Measurements from ENCODE around the gene PROK2. TPM values are rescaled to one million over a fixed set of nuclear protein-coding genes. Genes with fewer than 3 reads are reported as not detected.

PROK2 gene
- total and polyA plus RNA-seq, 10 of the 15 experiments (the other 5 are each of a cell fraction or from before 2014, with no cell fraction given) = not detected

DNA sequence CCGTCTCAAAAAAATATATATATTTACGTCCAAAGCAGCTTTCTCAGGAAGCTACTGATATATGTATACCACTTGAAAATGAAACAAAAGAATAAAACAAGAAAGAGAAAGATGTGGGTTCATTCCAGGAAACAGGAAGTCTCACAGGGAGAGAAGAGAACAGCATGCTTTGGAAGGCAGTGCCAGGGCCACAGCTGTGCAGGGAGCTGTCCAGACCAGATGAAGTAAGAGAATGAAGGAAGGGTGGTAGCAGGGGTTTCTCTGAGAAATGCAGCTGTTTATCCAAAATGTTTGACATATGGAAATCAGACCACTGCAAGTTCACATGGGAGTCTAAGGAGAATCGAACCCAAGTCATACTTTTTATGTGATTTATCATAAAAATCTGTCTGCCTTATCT lies 40.2 kb downstream of the PROK2 start (continued):
- TF ChIP-seq GATAD2B (conservative IDR thresholded peaks at IDR 0.05; ENCODE audit: low read depth) (no peak), HCFC1 (IDR thresholded peaks at IDR 0.05; ENCODE audit: low read length) (no peak)

DNA sequence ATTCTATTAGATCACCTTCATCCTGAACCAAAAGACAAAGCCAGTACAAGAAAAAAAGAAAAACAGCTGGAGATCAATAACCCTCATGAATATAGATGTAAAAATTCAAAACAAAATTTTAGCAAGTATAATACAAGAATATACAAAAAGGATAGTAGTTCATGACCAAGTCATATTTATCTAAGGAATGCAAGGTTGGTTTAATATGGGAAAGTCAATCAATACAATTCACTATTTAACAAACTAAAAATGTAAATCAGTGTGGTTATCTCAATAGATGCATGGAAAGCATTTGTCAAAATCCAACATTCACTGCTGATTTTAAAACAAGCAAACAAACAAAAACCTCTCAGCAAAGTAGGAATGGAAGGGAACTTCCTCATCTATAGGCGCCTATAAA lies 42.3 kb downstream of the PROK2 start:
- H4K20me1 ChIP-seq (ENCODE audit: control insufficient read depth, insufficient read depth) = no peaks in the 10 kb centered on the region
- H3K27me3 ChIP-seq (replicated peaks in 1 of 2; ENCODE audit: control insufficient read depth in 2 of 2, insufficient read depth in 2 of 2, low read length in 1 of 2) = peaks cover 0 to 4% of the 10 kb centered on the region in 2 experiments; a peak in 2 of 4 replicates
- H3K9ac ChIP-seq (ENCODE audit: control insufficient read depth, insufficient read depth, low read length) = no peak overlapping the region
- H2AFZ ChIP-seq (ENCODE audit: control insufficient read depth, low read depth, low read length) = no peak overlapping the region
- peaks cover 1% of the 10 kb centered on the region; the same call in 2 of the 3 replicates for H3K9me3 ChIP-seq (replicated peaks; ENCODE audit: control insufficient read depth, insufficient read depth, low read length)
- TF ChIP-seq TARDBP (IDR thresholded peaks at IDR 0.05; ENCODE audit: borderline replicate concordance) (no peak), KAT2A (conservative IDR thresholded peaks at IDR 0.05; ENCODE audit: control insufficient read depth, low read depth, low read length) (no peak), CHD2 (IDR thresholded peaks at IDR 0.05; ENCODE audit: borderline replicate concordance, low read depth, low read length) (no peak), ZZZ3 (IDR thresholded peaks at IDR 0.05; ENCODE audit: control insufficient read depth, insufficient read length, low read depth) (no peak)
- TF ChIP-seq, protein P1, sequence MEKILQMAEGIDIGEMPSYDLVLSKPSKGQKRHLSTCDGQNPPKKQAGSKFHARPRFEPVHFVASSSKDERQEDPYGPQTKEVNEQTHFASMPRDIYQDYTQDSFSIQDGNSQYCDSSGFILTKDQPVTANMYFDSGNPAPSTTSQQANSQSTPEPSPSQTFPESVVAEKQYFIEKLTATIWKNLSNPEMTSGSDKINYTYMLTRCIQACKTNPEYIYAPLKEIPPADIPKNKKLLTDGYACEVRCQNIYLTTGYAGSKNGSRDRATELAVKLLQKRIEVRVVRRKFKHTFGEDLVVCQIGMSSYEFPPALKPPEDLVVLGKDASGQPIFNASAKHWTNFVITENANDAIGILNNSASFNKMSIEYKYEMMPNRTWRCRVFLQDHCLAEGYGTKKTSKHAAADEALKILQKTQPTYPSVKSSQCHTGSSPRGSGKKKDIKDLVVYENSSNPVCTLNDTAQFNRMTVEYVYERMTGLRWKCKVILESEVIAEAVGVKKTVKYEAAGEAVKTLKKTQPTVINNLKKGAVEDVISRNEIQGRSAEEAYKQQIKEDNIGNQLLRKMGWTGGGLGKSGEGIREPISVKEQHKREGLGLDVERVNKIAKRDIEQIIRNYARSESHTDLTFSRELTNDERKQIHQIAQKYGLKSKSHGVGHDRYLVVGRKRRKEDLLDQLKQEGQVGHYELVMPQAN (conservative IDR thresholded peaks at IDR 0.05) = no peak
- TF ChIP-seq, protein P2, sequence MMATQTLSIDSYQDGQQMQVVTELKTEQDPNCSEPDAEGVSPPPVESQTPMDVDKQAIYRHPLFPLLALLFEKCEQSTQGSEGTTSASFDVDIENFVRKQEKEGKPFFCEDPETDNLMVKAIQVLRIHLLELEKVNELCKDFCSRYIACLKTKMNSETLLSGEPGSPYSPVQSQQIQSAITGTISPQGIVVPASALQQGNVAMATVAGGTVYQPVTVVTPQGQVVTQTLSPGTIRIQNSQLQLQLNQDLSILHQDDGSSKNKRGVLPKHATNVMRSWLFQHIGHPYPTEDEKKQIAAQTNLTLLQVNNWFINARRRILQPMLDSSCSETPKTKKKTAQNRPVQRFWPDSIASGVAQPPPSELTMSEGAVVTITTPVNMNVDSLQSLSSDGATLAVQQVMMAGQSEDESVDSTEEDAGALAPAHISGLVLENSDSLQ (IDR thresholded peaks at IDR 0.05) = no peak
- TF ChIP-seq, protein P3, sequence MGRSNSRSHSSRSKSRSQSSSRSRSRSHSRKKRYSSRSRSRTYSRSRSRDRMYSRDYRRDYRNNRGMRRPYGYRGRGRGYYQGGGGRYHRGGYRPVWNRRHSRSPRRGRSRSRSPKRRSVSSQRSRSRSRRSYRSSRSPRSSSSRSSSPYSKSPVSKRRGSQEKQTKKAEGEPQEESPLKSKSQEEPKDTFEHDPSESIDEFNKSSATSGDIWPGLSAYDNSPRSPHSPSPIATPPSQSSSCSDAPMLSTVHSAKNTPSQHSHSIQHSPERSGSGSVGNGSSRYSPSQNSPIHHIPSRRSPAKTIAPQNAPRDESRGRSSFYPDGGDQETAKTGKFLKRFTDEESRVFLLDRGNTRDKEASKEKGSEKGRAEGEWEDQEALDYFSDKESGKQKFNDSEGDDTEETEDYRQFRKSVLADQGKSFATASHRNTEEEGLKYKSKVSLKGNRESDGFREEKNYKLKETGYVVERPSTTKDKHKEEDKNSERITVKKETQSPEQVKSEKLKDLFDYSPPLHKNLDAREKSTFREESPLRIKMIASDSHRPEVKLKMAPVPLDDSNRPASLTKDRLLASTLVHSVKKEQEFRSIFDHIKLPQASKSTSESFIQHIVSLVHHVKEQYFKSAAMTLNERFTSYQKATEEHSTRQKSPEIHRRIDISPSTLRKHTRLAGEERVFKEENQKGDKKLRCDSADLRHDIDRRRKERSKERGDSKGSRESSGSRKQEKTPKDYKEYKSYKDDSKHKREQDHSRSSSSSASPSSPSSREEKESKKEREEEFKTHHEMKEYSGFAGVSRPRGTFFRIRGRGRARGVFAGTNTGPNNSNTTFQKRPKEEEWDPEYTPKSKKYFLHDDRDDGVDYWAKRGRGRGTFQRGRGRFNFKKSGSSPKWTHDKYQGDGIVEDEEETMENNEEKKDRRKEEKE (IDR thresholded peaks at IDR 0.05) = no peak
- ChIA-PET SMC1A (ENCODE audit: uncharacterized antibody, unreplicated experiment) (no interaction called here), POLR2A (no interaction called here), RAD21 (ENCODE audit: unreplicated experiment) (no interaction called here), CTCF (interaction anchor here (1.4 kb wide), 1 partner anchor 12 kb away, joined by 5 read pairs; no protein-coding TSS in a partner anchor)
- no peak overlapping the region for H3K4me2 ChIP-seq (ENCODE audit: control insufficient read depth, insufficient read depth)
- WGBS (ENCODE audit: insufficient coverage, insufficient replicate concordance, low lambda C conversion rate, missing lambda C conversion rate) = 100% methylated on average over 1 of the region's 1 CpG
- no peak overlapping the region for H3K4me3 ChIP-seq
- H3K27ac ChIP-seq (ENCODE audit: control insufficient read depth, insufficient read depth) = no peak overlapping the region
- no peaks in the 10 kb centered on the region for H3K4me1 ChIP-seq (ENCODE audit: control insufficient read depth, insufficient read depth, low read length)
- H3K36me3 ChIP-seq (ENCODE audit: control insufficient read depth in 2 of 2, insufficient read depth in 2 of 2, low read length in 1 of 2) = no peaks in the 10 kb centered on the region
- intact Hi-C loops (cut with micrococcal nuclease; ENCODE audit: unreplicated experiment) = no loop called here
- in situ Hi-C loops (cut with MboI) = no loop called here
- no peaks in the 10 kb centered on the region for H3K79me2 ChIP-seq (ENCODE audit: control insufficient read depth, insufficient read depth, low read length)
- ATAC-seq (no peak), DNase-seq (ENCODE audit: low read depth, low spot score) (no peak), FAIRE-seq (no peak)
- no TSS peak for BruUV-seq (replicated peaks)
